HepG2 (cell line): ENCODE measurements around the gene FHIT. TPM values are rescaled to one million over a fixed set of nuclear protein-coding genes. Genes with fewer than 3 reads are reported as not detected.

ENCODE experiments used
- ATAC-seq: fragments of 200-7000 bp; cut with Tn5 transposase; 3 replicates; pipeline ENCODE4 v1.9.1; 2020; ENCODE audit warnings: mild to moderate bottlenecking, moderate library complexity
- BruUV-seq: library from RNA; stranded (reverse); fragments of 400-500 nt; replicated peaks from 2 replicates; lab custom pipeline; 2021; lab: Mats Ljungman, UMichigan
- CTCF ChIA-PET: fragments of 300-600 bp; formaldehyde crosslinking; extraction: SDS; loops from one replicate; lab custom pipeline; 2021; ENCODE audit warnings: low total read pairs, inconsistent platforms, low intra/inter-chr PET ratio; lab: Yijun Ruan, JAX
- POLR2A ChIA-PET: fragments of 350-600 bp; sonication (Branson Sonifier 250); formaldehyde crosslinking; loops from one replicate; lab custom pipeline; 2020; ENCODE audit warnings: antibody characterized with exemption, inconsistent platforms; lab: Yijun Ruan, JAX
- DNase-seq: peaks from one replicate; pipeline ENCODE4 v3.0.0-alpha.2; 2015; ENCODE audit warnings: low spot score
- FAIRE-seq: peaks from 3 replicates; lab custom pipeline; 2011; peaks lifted over from hg19 to GRCh38; lab: Jason Lieb, UNC
- H2AFZ ChIP-seq: one replicate; pipeline ENCODE4 v1.6.1; 2011; ENCODE audit warnings: low read length, inconsistent platforms
- H3K27ac ChIP-seq: fragments of 300-600 bp; 3 replicates; pipeline ENCODE4 v1.8.0; 2011; ENCODE audit warnings: mixed run types, mild to moderate bottlenecking, mixed read lengths, low read length, inconsistent platforms; ENCODE audit not compliant: insufficient read depth; ENCODE audit errors: extremely low read length
- H3K27me3 ChIP-seq, 2 experiments: fragments of 200-600 bp in 1 of 2; 2 replicates in 1 of 2; 3 replicates in 1 of 2; pipeline versions ENCODE4 v1.6.0 to v1.8.0; 2011; ENCODE audit warnings: low read length in 2 of 2, mild to moderate bottlenecking in 2 of 2, moderate library complexity in 2 of 2, inconsistent platforms in 1 of 2; ENCODE audit not compliant: insufficient read depth in 2 of 2, control insufficient read depth in 1 of 2
- H3K36me3 ChIP-seq, 2 experiments: fragments of 200-600 bp in 1 of 2; replicated peaks in 1 of 2; 2 replicates in 1 of 2; 3 replicates in 1 of 2; pipeline versions ENCODE4 v1.5.1 to v1.8.0; 2011; ENCODE audit warnings: low read length in 2 of 2, inconsistent platforms in 1 of 2; ENCODE audit not compliant: insufficient read depth in 2 of 2, control insufficient read depth in 1 of 2
- H3K4me1 ChIP-seq: 2 replicates; pipeline ENCODE4 v1.5.1; 2012; ENCODE audit warnings: low read length, inconsistent platforms; ENCODE audit not compliant: insufficient read depth
- H3K4me2 ChIP-seq: 2 replicates; pipeline ENCODE4 v1.6.0; 2011; ENCODE audit warnings: low read depth, low read length, inconsistent platforms
- H3K4me3 ChIP-seq, 3 experiments: fragments of 200-600 bp in 1 of 3; sonication (generic), shearing (Covaris generic) in 1 of 3; replicated peaks in 1 of 3; 2 replicates each; pipeline ENCODE4 v1.5.1; 2011 to 2016; ENCODE audit warnings: low read length in 3 of 3, inconsistent platforms in 2 of 3, low read depth in 2 of 3, mild to moderate bottlenecking in 2 of 3, control low read depth in 1 of 3, mixed read lengths in 1 of 3; ENCODE audit not compliant: insufficient read depth in 1 of 3
- H3K79me2 ChIP-seq: one replicate; pipeline ENCODE4 v1.6.1; 2011; ENCODE audit warnings: low read length, inconsistent platforms; ENCODE audit not compliant: insufficient read depth
- H3K9ac ChIP-seq: 2 replicates; pipeline ENCODE4 v1.6.0; 2011; ENCODE audit warnings: mild to moderate bottlenecking, low read depth, low read length, inconsistent platforms; ENCODE audit not compliant: insufficient read depth
- H3K9me3 ChIP-seq: 2 replicates; pipeline ENCODE4 v1.5.1; 2012; ENCODE audit warnings: mild to moderate bottlenecking, low read length
- H4K20me1 ChIP-seq: 2 replicates; pipeline ENCODE4 v1.6.0; 2011; ENCODE audit warnings: inconsistent platforms, mild to moderate bottlenecking, low read length, moderate library complexity; ENCODE audit not compliant: insufficient read depth
- MXD4 ChIP-seq: IDR thresholded peaks from 2 replicates; pipeline ENCODE4 v1.6.1; 2016; ENCODE audit warnings: mild to moderate bottlenecking, missing biosample characterization, missing genetic modification reagents
- SALL1 ChIP-seq: sonication (generic); formaldehyde crosslinking; IDR thresholded peaks from 2 replicates; pipeline ENCODE4 v1.8.0; 2022; ENCODE audit warnings: mild to moderate bottlenecking, missing genetic modification reagents
- STAG1 ChIP-seq: sonication (generic); formaldehyde crosslinking; IDR thresholded peaks from 2 replicates; pipeline ENCODE4 v1.4.0; 2020; ENCODE audit warnings: missing genetic modification reagents
- TCF7L2 ChIP-seq: IDR thresholded peaks from 2 replicates; pipeline ENCODE4 v1.6.1; 2011; ENCODE audit warnings: mild to moderate bottlenecking, low read depth, low read length, moderate library complexity
- ZNF10 ChIP-seq: sonication (generic); formaldehyde crosslinking; IDR thresholded peaks from 2 replicates; pipeline ENCODE4 v1.4.0; 2020; ENCODE audit warnings: mild to moderate bottlenecking, low read depth, missing genetic modification reagents, borderline replicate concordance
- ZNF138 ChIP-seq: sonication (generic); formaldehyde crosslinking; IDR thresholded peaks from 2 replicates; pipeline ENCODE4 v1.5.0; 2020; ENCODE audit warnings: mild to moderate bottlenecking, low read depth, missing genetic modification reagents
- ZNF3 ChIP-seq: IDR thresholded peaks from 2 replicates; pipeline ENCODE4 v1.7.0; 2017; ENCODE audit warnings: inconsistent platforms
- ZNF562 ChIP-seq: sonication (generic); formaldehyde crosslinking; IDR thresholded peaks from 2 replicates; pipeline ENCODE4 v1.8.0; 2022; ENCODE audit warnings: missing genetic modification reagents, borderline replicate concordance
- WGBS: methylation state at CpG from one replicate; pipeline ENCODE4 v1.1.6; 2017; ENCODE audit warnings: low lambda C conversion rate; 5-methylcytosine and 5-hydroxymethylcytosine counted together
- in situ Hi-C: cut with HindIII; loops from 2 replicates; pipeline ENCODE4 v1.10.0; 2017; ENCODE audit warnings: low pct_unique_long_range_greater_than_20kb; ENCODE audit not compliant: extremely low pct_ligation_motif_present
- intact Hi-C: fragments of 100-400 bp; cut with micrococcal nuclease; formaldehyde crosslinking; loops from one replicate; pipeline ENCODE4 v1.10.0; 2022; ENCODE audit not compliant: unreplicated experiment
- polyA plus RNA-seq, 8 experiments: library from polyadenylated mRNA; depleted of rRNA in 3 of 8; stranded (reverse) in 7 of 8; unstranded in 1 of 8; fragments of >200 nt; fragmentation: Illumina TruSeq in 4 of 8; extraction: Trizol in 4 of 8; gene quantifications; 2 replicates each; pipeline versions ENCODE4 v1.2.1 to v1.2.3, GENCODE V29; 2011 to 2016; ENCODE audit warnings: low read depth in 4 of 8, missing spikeins in 1 of 8, mixed read lengths in 1 of 8; ENCODE audit not compliant: insufficient read depth in 1 of 8
- total RNA-seq, 5 experiments: library from RNA; depleted of rRNA; stranded (reverse); fragments of >200 nt; fragmentation: Illumina TruSeq; extraction: Trizol; gene quantifications; 2 replicates each; pipeline ENCODE4 v1.2.3, GENCODE V29; 2016; ENCODE audit warnings: low read depth in 1 of 5
- TF ChIP-seq, protein P1 (sequence below): sonication (generic); formaldehyde crosslinking; IDR thresholded peaks from 2 replicates; pipeline ENCODE4 v1.4.0; 2020; ENCODE audit warnings: missing genetic modification reagents
- TF ChIP-seq, protein P2 (sequence below): sonication (generic); formaldehyde crosslinking; conservative IDR thresholded peaks from 2 replicates; pipeline ENCODE4 v1.8.0; 2022; ENCODE audit warnings: low read depth, missing genetic modification reagents
- TF ChIP-seq, protein P3 (sequence below): sonication (generic); formaldehyde crosslinking; IDR thresholded peaks from 2 replicates; pipeline ENCODE4 v1.8.1; 2023; ENCODE audit warnings: mild to moderate bottlenecking, missing genetic modification reagents, borderline replicate concordance
- TF ChIP-seq, protein P4 (sequence below): sonication (generic); formaldehyde crosslinking; IDR thresholded peaks from 2 replicates; pipeline ENCODE4 v1.4.0; 2020; ENCODE audit warnings: missing genetic modification reagents

The FHIT gene
- total and polyA plus RNA-seq, 2 of the 13 experiments (the other 11 are each of a cell fraction or from before 2014, with no cell fraction given) = 4.0 to 4.6 TPM

DNA sequence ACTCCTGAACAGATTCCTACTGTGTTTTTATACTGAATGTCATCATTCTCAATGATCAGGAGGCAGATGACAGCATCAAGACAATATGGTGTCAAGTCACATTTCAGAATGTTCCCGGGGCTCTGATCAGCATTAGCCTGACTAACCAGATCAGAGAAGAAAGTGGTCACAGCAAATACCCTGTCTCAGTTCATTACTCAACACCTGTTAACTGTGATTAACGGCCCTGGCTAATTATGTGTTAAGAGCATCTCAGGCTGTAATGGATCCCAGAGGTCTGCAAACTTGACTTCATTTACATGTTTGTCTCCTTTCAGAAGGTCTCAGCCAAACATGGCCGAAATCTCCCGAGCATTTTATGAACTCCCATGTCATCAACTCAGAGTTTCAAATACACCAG lies 833.7 kb downstream of the FHIT start (continued):
- TF ChIP-seq ZNF562 (CRISPR knock-in tag) = no peak
- TF ChIP-seq, all 625 proteins: peak for 0

DNA sequence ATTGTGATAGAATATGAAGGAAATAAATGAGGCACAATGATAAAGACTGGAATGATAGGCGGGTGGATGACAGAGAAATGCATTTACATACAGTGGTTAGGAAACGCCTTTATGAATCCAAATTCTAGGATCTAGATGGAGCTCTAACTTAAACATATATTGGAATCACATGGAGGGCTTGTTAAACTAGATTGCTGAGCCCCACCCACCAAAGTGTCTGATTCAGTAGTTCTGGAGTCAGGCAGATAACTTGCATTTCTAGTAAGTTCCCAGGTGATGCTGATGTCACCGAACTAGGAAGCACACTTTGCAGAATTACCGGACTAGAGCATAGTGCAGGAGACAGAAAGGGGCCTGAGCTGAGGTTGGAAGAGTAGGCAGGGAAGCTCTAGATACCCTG lies 837.2 kb downstream of the FHIT start:
- POLR2A ChIA-PET = no interaction called here
- Histone ChIP-seq H3K4me2 (no peak overlapping the region), H3K4me3 (no peak overlapping the region), H3K9ac (no peak overlapping the region), H3K79me2 (no peaks in the 10 kb centered on the region), H3K36me3 (no peaks in the 10 kb centered on the region), H3K9me3 (no peaks in the 10 kb centered on the region), H3K4me1 (no peaks in the 10 kb centered on the region), H2AFZ (no peak overlapping the region), H3K27me3 (no peaks in the 10 kb centered on the region), H4K20me1 (no peaks in the 10 kb centered on the region), H3K27ac (no peak overlapping the region)
- DNase-seq = no peak
- TF ChIP-seq, protein P1, sequence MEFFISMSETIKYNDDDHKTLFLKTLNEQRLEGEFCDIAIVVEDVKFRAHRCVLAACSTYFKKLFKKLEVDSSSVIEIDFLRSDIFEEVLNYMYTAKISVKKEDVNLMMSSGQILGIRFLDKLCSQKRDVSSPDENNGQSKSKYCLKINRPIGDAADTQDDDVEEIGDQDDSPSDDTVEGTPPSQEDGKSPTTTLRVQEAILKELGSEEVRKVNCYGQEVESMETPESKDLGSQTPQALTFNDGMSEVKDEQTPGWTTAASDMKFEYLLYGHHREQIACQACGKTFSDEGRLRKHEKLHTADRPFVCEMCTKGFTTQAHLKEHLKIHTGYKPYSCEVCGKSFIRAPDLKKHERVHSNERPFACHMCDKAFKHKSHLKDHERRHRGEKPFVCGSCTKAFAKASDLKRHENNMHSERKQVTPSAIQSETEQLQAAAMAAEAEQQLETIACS = no peak
- TF ChIP-seq, protein P2, sequence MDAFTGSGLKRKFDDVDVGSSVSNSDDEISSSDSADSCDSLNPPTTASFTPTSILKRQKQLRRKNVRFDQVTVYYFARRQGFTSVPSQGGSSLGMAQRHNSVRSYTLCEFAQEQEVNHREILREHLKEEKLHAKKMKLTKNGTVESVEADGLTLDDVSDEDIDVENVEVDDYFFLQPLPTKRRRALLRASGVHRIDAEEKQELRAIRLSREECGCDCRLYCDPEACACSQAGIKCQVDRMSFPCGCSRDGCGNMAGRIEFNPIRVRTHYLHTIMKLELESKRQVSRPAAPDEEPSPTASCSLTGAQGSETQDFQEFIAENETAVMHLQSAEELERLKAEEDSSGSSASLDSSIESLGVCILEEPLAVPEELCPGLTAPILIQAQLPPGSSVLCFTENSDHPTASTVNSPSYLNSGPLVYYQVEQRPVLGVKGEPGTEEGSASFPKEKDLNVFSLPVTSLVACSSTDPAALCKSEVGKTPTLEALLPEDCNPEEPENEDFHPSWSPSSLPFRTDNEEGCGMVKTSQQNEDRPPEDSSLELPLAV (CRISPR knock-in tag) = no peak
- TF ChIP-seq ZNF138 (no peak), SALL1 (CRISPR knock-in tag) (no peak), STAG1 (CRISPR knock-in tag) (no peak), TCF7L2 (no peak), MXD4 (CRISPR knock-in tag) (no peak), ZNF10 (no peak), ZNF3 (CRISPR knock-in tag) (no peak)
- TF ChIP-seq, protein P3, sequence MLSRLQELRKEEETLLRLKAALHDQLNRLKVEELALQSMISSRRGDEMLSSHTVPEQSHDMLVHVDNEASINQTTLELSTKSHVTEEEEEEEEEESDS (CRISPR knock-in tag) = no peak
- TF ChIP-seq, protein P4, sequence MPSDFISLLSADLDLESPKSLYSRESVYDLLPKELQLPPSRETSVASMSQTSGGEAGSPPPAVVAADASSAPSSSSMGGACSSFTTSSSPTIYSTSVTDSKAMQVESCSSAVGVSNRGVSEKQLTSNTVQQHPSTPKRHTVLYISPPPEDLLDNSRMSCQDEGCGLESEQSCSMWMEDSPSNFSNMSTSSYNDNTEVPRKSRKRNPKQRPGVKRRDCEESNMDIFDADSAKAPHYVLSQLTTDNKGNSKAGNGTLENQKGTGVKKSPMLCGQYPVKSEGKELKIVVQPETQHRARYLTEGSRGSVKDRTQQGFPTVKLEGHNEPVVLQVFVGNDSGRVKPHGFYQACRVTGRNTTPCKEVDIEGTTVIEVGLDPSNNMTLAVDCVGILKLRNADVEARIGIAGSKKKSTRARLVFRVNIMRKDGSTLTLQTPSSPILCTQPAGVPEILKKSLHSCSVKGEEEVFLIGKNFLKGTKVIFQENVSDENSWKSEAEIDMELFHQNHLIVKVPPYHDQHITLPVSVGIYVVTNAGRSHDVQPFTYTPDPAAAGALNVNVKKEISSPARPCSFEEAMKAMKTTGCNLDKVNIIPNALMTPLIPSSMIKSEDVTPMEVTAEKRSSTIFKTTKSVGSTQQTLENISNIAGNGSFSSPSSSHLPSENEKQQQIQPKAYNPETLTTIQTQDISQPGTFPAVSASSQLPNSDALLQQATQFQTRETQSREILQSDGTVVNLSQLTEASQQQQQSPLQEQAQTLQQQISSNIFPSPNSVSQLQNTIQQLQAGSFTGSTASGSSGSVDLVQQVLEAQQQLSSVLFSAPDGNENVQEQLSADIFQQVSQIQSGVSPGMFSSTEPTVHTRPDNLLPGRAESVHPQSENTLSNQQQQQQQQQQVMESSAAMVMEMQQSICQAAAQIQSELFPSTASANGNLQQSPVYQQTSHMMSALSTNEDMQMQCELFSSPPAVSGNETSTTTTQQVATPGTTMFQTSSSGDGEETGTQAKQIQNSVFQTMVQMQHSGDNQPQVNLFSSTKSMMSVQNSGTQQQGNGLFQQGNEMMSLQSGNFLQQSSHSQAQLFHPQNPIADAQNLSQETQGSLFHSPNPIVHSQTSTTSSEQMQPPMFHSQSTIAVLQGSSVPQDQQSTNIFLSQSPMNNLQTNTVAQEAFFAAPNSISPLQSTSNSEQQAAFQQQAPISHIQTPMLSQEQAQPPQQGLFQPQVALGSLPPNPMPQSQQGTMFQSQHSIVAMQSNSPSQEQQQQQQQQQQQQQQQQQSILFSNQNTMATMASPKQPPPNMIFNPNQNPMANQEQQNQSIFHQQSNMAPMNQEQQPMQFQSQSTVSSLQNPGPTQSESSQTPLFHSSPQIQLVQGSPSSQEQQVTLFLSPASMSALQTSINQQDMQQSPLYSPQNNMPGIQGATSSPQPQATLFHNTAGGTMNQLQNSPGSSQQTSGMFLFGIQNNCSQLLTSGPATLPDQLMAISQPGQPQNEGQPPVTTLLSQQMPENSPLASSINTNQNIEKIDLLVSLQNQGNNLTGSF (CRISPR knock-in tag) = no peak
- CTCF ChIA-PET = no interaction called here
- 42% methylated on average over 4 of the region's 4 CpGs for WGBS
- ATAC-seq = no peak
- BruUV-seq = no TSS peak
- intact Hi-C loops = no loop called here
- in situ Hi-C loops = no loop called here
- no peak for FAIRE-seq
